NCI-H1417 treated with DMSO at 0.1 percent for 48 hours (cell line): Measurements from ENCODE around the gene REPS2.

Experiments
- DNase-seq: peaks from one replicate; lab custom pipeline; 2025; lab: John Stamatoyannopoulos, UW

Gene REPS2

DNA sequence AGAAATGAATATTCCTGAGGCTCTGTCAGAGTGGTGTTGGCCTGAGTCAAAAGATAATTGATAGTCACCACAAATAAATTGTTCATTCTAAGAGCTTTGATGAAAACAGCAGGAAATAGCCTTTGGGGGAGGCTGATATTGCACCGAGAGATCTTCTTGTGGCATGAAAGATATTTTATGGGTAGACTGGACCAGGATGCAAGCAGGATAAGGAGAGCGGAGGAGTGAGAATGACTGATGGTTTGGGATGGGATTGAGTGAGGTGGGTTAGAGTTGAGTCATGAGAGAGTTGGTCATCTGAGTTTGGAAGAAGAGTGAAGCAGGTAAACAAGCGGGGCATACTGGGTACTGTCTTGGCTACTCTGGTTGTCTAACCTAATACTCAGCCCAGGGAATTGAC is 88.7 kb downstream of the REPS2 start:
- DNase-seq = no peak

GRCh38 chrX:17036171-17036961 is 89.9 kb downstream of the REPS2 start:
- DNase-seq = no peak

- DNase-seq = no peak
These were observed 91.8 kb downstream of the REPS2 start for GRCh38 chrX:17038277-17038676.

GRCh38 chrX:17038681-17039161 is 92.3 kb downstream of the REPS2 start:
- no peak for DNase-seq

- DNase-seq = no peak
These were observed 93.4 kb downstream of the REPS2 start for GRCh38 chrX:17039826-17040225.

GRCh38 chrX:17040711-17041110 is 94.3 kb downstream of the REPS2 start:
- DNase-seq = no peak

DNA sequence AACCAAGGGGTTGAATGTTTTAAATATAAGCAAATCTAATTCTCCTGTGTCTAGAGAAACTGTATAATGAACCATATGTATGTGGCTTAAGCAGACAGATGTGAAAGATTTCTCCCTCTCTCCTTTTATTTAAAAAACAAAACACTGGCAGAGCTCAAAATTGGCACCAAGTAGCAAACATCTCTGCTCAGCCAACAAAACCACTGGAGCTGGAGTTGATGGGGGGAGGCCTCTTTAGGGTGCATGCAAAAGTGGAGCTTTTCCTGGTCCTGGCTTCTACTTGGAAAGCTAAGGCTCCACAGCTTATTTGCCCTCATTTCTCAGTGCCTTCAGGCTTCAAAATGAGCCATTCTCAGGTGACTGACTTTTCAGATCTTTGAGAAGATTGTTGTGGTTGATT is 95.6 kb downstream of the REPS2 start:
- no peak for DNase-seq

- peak; percentile 29 for DNase-seq
These were observed 100.1 kb downstream of the REPS2 start for GRCh38 chrX:17046478-17047097.

GRCh38 chrX:17047224-17047623 is 100.8 kb downstream of the REPS2 start:
- DNase-seq = no peak

GRCh38 chrX:17052210-17052609 is 105.8 kb downstream of the REPS2 start:
- no peak for DNase-seq

GRCh38 chrX:17052793-17053192 is 106.3 kb downstream of the REPS2 start:
- no peak for DNase-seq

GRCh38 chrX:17053502-17053901 is 107.0 kb downstream of the REPS2 start:
- DNase-seq = no peak

GRCh38 chrX:17056868-17057608 is 110.6 kb downstream of the REPS2 start:
- no peak for DNase-seq

DNA sequence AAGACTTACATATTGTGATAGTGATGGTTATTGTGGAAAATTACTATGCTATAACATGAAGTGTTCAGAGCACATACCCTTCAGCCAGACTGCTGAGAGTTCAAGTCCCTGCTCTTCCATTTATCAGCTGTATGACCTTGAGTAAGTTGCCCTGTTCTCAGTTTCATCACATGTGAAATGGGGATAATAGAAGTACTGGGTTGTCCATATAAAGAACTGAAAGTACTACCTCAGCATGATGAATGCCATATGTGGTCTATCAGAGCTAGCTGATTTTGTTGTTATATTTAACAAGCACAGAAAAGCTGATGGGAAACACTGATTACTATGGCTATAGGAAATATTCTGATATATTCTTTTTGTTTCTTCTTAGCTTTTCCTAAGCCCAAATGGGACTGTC is 115.6 kb downstream of the REPS2 start:
- DNase-seq = no peak

- no peak for DNase-seq
These were observed 118.6 kb downstream of the REPS2 start for GRCh38 chrX:17065100-17065499.

GRCh38 chrX:17067534-17067933 is 121.1 kb downstream of the REPS2 start:
- DNase-seq = no peak

GRCh38 chrX:17072301-17072700 is 125.8 kb downstream of the REPS2 start:
- no peak for DNase-seq

DNA sequence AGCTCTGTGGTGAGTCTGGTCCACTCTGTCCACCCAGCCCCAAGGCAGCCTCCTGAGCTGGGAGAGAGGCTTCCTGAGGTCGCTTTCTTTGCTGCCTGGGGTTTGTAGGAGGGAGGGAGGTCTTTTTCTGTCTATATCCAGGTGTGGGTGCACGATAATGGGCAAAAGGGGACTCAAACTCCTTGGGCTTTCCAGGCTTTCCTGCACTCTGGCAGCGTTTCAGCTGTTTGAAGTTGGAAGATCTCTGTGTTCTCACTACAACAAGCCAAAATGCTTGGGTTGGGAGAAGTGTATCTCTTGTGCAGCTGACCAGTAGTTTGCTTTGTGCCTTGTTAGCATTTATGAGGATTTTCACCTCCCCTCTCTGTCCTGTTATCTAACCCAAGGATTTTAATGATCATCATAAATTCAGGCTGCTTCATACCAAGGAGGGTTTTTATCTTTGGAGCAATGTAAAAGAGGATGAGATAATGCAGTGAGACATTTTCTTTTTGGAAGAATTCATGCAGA is 126.3 kb downstream of the REPS2 start:
- no peak for DNase-seq

GRCh38 chrX:17075004-17075403 is 128.5 kb downstream of the REPS2 start:
- no peak for DNase-seq

DNA sequence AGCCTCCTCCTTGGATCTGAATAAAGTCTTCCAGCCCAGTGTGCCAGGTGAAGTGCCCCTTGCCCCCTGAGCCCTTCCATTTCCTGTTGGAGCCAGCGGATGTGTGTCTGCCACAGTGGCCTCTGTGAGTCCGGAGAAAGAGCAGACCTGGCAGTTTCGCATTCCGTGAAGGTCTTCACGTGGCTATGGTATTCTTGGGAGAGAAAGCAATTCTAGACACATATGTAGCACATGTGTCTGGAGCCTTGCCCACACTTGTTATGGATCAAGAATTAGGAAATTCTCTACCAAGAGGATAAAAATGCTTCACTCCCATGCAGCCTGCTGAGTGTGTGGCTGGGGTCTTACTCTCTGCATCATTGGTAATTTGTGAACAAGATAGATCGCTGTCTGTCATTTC is 130.9 kb downstream of the REPS2 start:
- DNase-seq = no peak

DNA sequence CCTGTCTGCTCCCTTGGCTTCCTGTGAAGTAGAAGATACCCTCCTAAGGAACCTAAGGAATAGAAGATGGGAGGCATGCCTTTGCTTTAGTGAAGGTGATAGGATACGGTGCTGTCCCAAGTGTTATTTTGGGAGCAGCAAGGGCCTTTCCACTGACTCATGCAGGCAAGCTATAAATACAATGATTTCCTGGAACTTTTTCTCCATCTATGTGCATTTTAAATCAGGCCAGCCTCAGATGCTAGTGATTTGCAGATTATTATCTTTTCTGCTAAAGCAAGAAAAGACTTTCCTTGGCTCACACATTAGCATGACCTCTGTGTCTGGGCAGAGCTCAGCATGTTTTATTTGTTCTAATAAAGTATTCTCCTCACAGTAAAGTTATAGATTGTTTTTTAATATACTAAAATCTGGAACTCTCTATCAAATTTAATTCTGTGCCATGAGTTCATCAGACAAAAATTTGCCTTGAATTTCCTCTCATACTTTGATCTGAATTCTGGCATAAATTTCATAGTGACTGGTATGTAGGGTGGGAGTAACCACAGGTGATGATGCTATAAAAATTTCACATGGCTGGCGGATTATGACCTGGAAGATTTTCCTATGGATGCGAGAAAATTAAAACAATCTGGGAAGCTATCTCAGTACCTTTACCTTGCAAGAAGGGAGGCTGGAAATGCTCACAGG is 131.7 kb downstream of the REPS2 start:
- DNase-seq = no peak

GRCh38 chrX:17081511-17081910 is 135.1 kb downstream of the REPS2 start:
- DNase-seq = no peak
